Endothelial cell of umbilical vein (primary cell): ENCODE results near the gene GPR61. TPM values are rescaled to one million over a fixed set of nuclear protein-coding genes. Genes with fewer than 3 reads are reported as not detected.
A peak's percentile ranks its signal among the peaks of the same experiment; 100 is the strongest.

Source experiments
- BruUV-seq: library from RNA; stranded (reverse); fragments of 400-500 nt; replicated peaks from 2 replicates; lab custom pipeline; 2021; lab: Mats Ljungman, UMichigan
- CTCF ChIA-PET: fragments of 300-600, 350-600 bp; sonication (Branson Sonifier 250); formaldehyde crosslinking; loops from one replicate; lab custom pipeline; 2021; ENCODE audit warnings: antibody characterized with exemption, inconsistent platforms; lab: Charles Lee
- POLR2A ChIA-PET: fragments of 300-600, 350-600 bp; sonication (Branson Sonifier 250); formaldehyde crosslinking; loops from one replicate; lab custom pipeline; 2021; ENCODE audit warnings: antibody characterized with exemption, inconsistent platforms; lab: Charles Lee
- DNase-seq: peaks from one replicate; pipeline ENCODE4 v3.0.0-alpha.2; 2011; ENCODE audit warnings: low read depth, low spot score
- FAIRE-seq: peaks from 2 replicates; lab custom pipeline; 2011; peaks lifted over from hg19 to GRCh38; lab: Jason Lieb, UNC
- H2AFZ ChIP-seq: 2 replicates; pipeline ENCODE4 v1.6.0; 2012; ENCODE audit warnings: low read depth, low read length, control low read depth, inconsistent platforms
- H3K27ac ChIP-seq: 2 replicates; pipeline ENCODE4 v1.5.1; 2011; ENCODE audit warnings: low read depth, mild to moderate bottlenecking, control low read depth, low read length, moderate library complexity; ENCODE audit not compliant: insufficient read depth
- H3K27me3 ChIP-seq, 2 experiments: 2 replicates each; pipeline versions ENCODE4 v1.6.0 to v1.6.1; 2011; ENCODE audit warnings: low read length in 2 of 2, mixed read lengths in 1 of 2; ENCODE audit not compliant: control insufficient read depth in 2 of 2, insufficient read depth in 2 of 2
- H3K36me3 ChIP-seq, 2 experiments: 2 replicates in 1 of 2; 3 replicates in 1 of 2; pipeline ENCODE4 v1.5.1; 2011; ENCODE audit warnings: low read length in 2 of 2, mild to moderate bottlenecking in 1 of 2, moderate library complexity in 1 of 2; ENCODE audit not compliant: control insufficient read depth in 2 of 2, insufficient read depth in 2 of 2; ENCODE audit errors: extremely low read depth in 1 of 2
- H3K4me1 ChIP-seq: 3 replicates; pipeline ENCODE4 v1.5.1; 2011; ENCODE audit warnings: mild to moderate bottlenecking, low read length; ENCODE audit not compliant: control insufficient read depth, insufficient read depth; ENCODE audit errors: extremely low read depth
- H3K4me2 ChIP-seq: 2 replicates; pipeline ENCODE4 v1.6.1; 2011; ENCODE audit warnings: low read length, control low read depth, mixed read lengths; ENCODE audit not compliant: insufficient read depth
- H3K4me3 ChIP-seq, 3 experiments: fragments of 200-600 bp in 1 of 3; sonication (generic), shearing (Covaris generic) in 1 of 3; replicated peaks in 1 of 3; 2 replicates each; pipeline ENCODE4 v1.5.1; 2011 to 2016; ENCODE audit warnings: control low read depth in 3 of 3, low read length in 3 of 3, mild to moderate bottlenecking in 2 of 3, inconsistent platforms in 1 of 3, low read depth in 1 of 3, moderate library complexity in 1 of 3; ENCODE audit not compliant: insufficient read depth in 1 of 3
- H3K79me2 ChIP-seq: 2 replicates; pipeline ENCODE4 v1.6.0; 2012; ENCODE audit warnings: low read length, inconsistent platforms; ENCODE audit not compliant: control insufficient read depth, insufficient read depth
- H3K9ac ChIP-seq: replicated peaks from 2 replicates; pipeline ENCODE3; 2011; ENCODE audit warnings: low read length, control low read depth; ENCODE audit not compliant: insufficient read depth; ENCODE audit errors: extremely low read depth
- H3K9me1 ChIP-seq: replicated peaks from 3 replicates; pipeline ENCODE4 v1.6.0; 2011; ENCODE audit warnings: mild to moderate bottlenecking, low read length; ENCODE audit not compliant: control insufficient read depth, insufficient read depth; ENCODE audit errors: extremely low read depth
- H3K9me3 ChIP-seq: replicated peaks from 2 replicates; pipeline ENCODE4 v1.5.1; 2012; ENCODE audit warnings: low read length, inconsistent platforms; ENCODE audit not compliant: control insufficient read depth, insufficient read depth
- H4K20me1 ChIP-seq: replicated peaks from 2 replicates; pipeline ENCODE3; 2011; ENCODE audit warnings: mild to moderate bottlenecking, low read length; ENCODE audit not compliant: control insufficient read depth, insufficient read depth; ENCODE audit errors: extremely low read depth
- EZH2 ChIP-seq: IDR thresholded peaks from 2 replicates; pipeline ENCODE4 v1.6.1; 2012; ENCODE audit warnings: borderline replicate concordance, low read depth, mild to moderate bottlenecking, moderate library complexity, low read length, inconsistent platforms; ENCODE audit not compliant: severe bottlenecking
- FOS ChIP-seq: IDR thresholded peaks from 2 replicates; pipeline ENCODE4 v1.6.1; 2011; ENCODE audit warnings: mild to moderate bottlenecking, low read length, moderate library complexity, borderline replicate concordance; ENCODE audit not compliant: insufficient read depth
- GATA2 ChIP-seq: IDR thresholded peaks from 2 replicates; pipeline ENCODE4 v1.7.0; 2011; ENCODE audit warnings: low read depth, mild to moderate bottlenecking, moderate library complexity, mixed read lengths, low read length; ENCODE audit not compliant: insufficient read length, insufficient read depth
- JUN ChIP-seq: IDR thresholded peaks from 2 replicates; pipeline ENCODE4 v1.6.1; 2011; ENCODE audit warnings: borderline replicate concordance, low read depth; ENCODE audit not compliant: insufficient read length, insufficient read depth
- MAX ChIP-seq: IDR thresholded peaks from 2 replicates; pipeline ENCODE4 v1.6.1; 2011; ENCODE audit not compliant: insufficient read depth, insufficient read length
- MYC ChIP-seq: IDR thresholded peaks from one replicate; pipeline ENCODE4 v1.6.1; 2011; ENCODE audit warnings: mild to moderate bottlenecking, low read depth, low read length
- POLR2A ChIP-seq: IDR thresholded peaks from 2 replicates; pipeline ENCODE4 v1.6.1; 2012; ENCODE audit warnings: low read depth, mild to moderate bottlenecking, control low read depth, low read length
- POLR2AphosphoS5 ChIP-seq: IDR thresholded peaks from 2 replicates; pipeline ENCODE4 v1.6.1; 2012; ENCODE audit warnings: low read depth, mild to moderate bottlenecking, control low read depth, low read length, moderate library complexity; ENCODE audit not compliant: insufficient read depth
- dilution Hi-C: fragments of 300-500 bp; cut with MboI; formaldehyde crosslinking; loops from one replicate; pipeline ENCODE4 v1.15.0; 2019; ENCODE audit warnings: low sequenced_read_pairs; ENCODE audit not compliant: extremely low pct_ligation_motif_present
- intact Hi-C: fragments of 100-400 bp; cut with micrococcal nuclease; formaldehyde crosslinking; loops from one replicate; pipeline ENCODE4 v1.10.0; 2022
- polyA plus RNA-seq, 4 experiments: library from polyadenylated mRNA; depleted of rRNA in 3 of 4; stranded (reverse) in 3 of 4; unstranded in 1 of 4; fragments of >200 nt; gene quantifications; 2 replicates each; pipeline versions ENCODE4 v1.2.1 to v1.2.3, GENCODE V29; 2011 to 2012; ENCODE audit warnings: missing spikeins in 1 of 4
- total RNA-seq: library from RNA; stranded (reverse); gene quantifications from 2 replicates; pipeline ENCODE4 v1.2.3, GENCODE V29; 2021
- TF ChIP-seq, protein P1 (sequence below), 2 donors: IDR thresholded peaks; 1 replicate in 1 of 2; 2 replicates in 1 of 2; pipeline ENCODE4 v1.5.1; 2011; ENCODE audit warnings: low read length in 2 of 2, mild to moderate bottlenecking in 2 of 2, moderate library complexity in 2 of 2, control low read depth in 1 of 2, inconsistent platforms in 1 of 2, low read depth in 1 of 2; ENCODE audit not compliant: insufficient read depth in 1 of 2; ENCODE audit errors: extremely low read depth in 1 of 2

GPR61 gene
- total and polyA plus RNA-seq, 2 donors (not counting 3 experiments of a cell fraction or from before 2014, with no cell fraction given), result not detected

DNA sequence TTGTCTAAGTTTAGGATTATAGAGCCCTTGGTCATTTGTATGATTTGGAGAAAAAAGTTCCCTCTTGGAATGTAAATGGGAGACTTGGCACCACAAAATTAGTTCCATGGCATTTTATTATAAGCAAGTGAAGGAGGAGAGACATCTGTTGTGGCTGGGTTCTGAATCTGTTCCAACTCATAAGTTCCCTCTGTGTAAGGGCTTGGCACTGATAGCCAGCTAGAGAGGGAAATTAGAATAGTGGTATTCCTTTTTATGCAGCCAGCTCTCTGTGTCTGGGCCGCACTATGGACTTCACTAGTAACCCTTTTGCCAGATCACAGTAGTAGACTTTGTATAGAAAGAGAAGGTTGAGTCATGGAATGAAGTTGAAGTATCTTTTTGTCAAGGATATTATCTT is 39.8 kb downstream of the GPR61 start:
- Histone ChIP-seq H3K4me2 (no peak overlapping the region), H3K27ac (no peak overlapping the region), H3K79me2 (peaks cover 26% of the 10 kb centered on the region)

DNA sequence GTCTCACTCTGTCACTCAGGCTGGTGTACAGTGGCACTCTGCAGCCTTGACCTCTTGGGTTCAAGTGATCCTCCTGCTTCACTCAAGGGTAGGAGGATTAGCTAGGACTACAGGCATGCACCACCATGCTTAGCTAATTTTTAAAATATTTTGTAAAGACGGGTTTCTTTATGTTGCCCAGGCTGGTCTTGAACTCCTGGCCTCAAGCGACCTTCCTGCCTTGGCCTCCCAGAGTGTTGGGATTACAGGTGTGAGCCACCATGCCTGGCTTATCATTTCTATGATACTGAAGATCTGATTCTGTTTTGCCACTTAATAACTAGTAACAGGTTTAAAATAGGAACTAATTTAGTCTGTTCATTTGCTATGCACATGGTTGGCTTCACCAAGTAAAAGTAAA is 42.3 kb downstream of the GPR61 start:
- FAIRE-seq (no peak), DNase-seq (no peak)
- Histone ChIP-seq H2AFZ (no peak overlapping the region), H3K79me2 (peaks cover 25% of the 10 kb centered on the region), H3K4me1 (peaks cover 20% of the 10 kb centered on the region), H3K4me2 (no peak overlapping the region), H3K36me3 (peaks cover 3 to 26% of the 10 kb centered on the region in 2 experiments), H3K27ac (peak overlapping the region; percentile 31), H4K20me1 (no peaks in the 10 kb centered on the region), H3K4me3 (no peak overlapping the region), H3K9me3 (no peaks in the 10 kb centered on the region), H3K27me3 (no peaks in the 10 kb centered on the region), H3K9ac (no peak overlapping the region), H3K9me1 (no peaks in the 10 kb centered on the region)
- BruUV-seq, result no TSS peak
- TF ChIP-seq MYC, result no peak
- TF ChIP-seq MAX, result no peak
- TF ChIP-seq, protein P1, sequence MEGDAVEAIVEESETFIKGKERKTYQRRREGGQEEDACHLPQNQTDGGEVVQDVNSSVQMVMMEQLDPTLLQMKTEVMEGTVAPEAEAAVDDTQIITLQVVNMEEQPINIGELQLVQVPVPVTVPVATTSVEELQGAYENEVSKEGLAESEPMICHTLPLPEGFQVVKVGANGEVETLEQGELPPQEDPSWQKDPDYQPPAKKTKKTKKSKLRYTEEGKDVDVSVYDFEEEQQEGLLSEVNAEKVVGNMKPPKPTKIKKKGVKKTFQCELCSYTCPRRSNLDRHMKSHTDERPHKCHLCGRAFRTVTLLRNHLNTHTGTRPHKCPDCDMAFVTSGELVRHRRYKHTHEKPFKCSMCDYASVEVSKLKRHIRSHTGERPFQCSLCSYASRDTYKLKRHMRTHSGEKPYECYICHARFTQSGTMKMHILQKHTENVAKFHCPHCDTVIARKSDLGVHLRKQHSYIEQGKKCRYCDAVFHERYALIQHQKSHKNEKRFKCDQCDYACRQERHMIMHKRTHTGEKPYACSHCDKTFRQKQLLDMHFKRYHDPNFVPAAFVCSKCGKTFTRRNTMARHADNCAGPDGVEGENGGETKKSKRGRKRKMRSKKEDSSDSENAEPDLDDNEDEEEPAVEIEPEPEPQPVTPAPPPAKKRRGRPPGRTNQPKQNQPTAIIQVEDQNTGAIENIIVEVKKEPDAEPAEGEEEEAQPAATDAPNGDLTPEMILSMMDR (IDR thresholded peaks at IDR 0.05; ENCODE audit: extremely low read depth in 1 of 2, insufficient read depth in 1 of 2, low read depth in 1 of 2, low read length in 2 of 2), result no peak
- no peak for TF ChIP-seq POLR2AphosphoS5
- TF ChIP-seq GATA2, result no peak
- TF ChIP-seq FOS, result no peak
- no peak for TF ChIP-seq EZH2
- no peak for TF ChIP-seq POLR2A
- no peak for TF ChIP-seq JUN
- intact Hi-C loops (loop anchor here (5.0 kb wide), 1 partner anchor 35 kb away; the partner anchor contains the start of genes AMPD2 and GNAT2), dilution Hi-C loops (no loop called here)
- ChIA-PET CTCF (interaction anchor here (3.3 kb wide), 1 partner anchor 48 kb away, joined by 11 read pairs; no protein-coding TSS in a partner anchor), POLR2A (no interaction called here)

More for the DNA sequence above, 39.8 kb downstream of the GPR61 start:
- no peak overlapping the region for H3K9ac ChIP-seq
- intact Hi-C loops (no loop called here), dilution Hi-C loops (no loop called here)
- no peak overlapping the region for H2AFZ ChIP-seq
- no peaks in the 10 kb centered on the region for H3K9me1 ChIP-seq
- TF ChIP-seq JUN, result no peak
- no peak for TF ChIP-seq EZH2
- TF ChIP-seq POLR2AphosphoS5, result no peak
- TF ChIP-seq, protein P1 (IDR thresholded peaks at IDR 0.05; ENCODE audit: extremely low read depth in 1 of 2, insufficient read depth in 1 of 2, low read depth in 1 of 2, low read length in 2 of 2), result no peak
- TF ChIP-seq MYC, result no peak
- POLR2A ChIA-PET, result no interaction called here
- no peaks in the 10 kb centered on the region for H3K9me3 ChIP-seq
- BruUV-seq, result no TSS peak
- H3K27me3 ChIP-seq, result no peaks in the 10 kb centered on the region
- H4K20me1 ChIP-seq, result no peaks in the 10 kb centered on the region
- CTCF ChIA-PET, result interaction anchor here (1.0 to 3.3 kb wide), 4 partner anchors 9 to 60 kb away, joined by 3 to 11 read pairs (median 8); no protein-coding TSS in a partner anchor
- H3K4me1 ChIP-seq, result peaks cover 20% of the 10 kb centered on the region
- H3K4me3 ChIP-seq, result no peak overlapping the region
- no peak for FAIRE-seq
- DNase-seq, result no peak
- peaks cover 1 to 15% of the 10 kb centered on the region in 2 experiments for H3K36me3 ChIP-seq
